Gastrocnemius medialis (tissue), 4 donors: ENCODE data around the gene PPA1. TPM values are rescaled to one million over a fixed set of nuclear protein-coding genes. Genes with fewer than 3 reads are reported as not detected.

Experiments
- ATAC-seq, 2 donors: fragments of 150-250 bp; one replicate each; pipeline ENCODE4 v1.9.1; 2016
- DNase-seq, 2 donors: peaks; one replicate each; pipeline ENCODE4 v3.0.0-alpha.2; 2019
- H3K27ac ChIP-seq, 4 donors: fragments of 200-600 bp; sonication (generic); 1 replicate in 1 of 4; 2 replicates in 3 of 4; pipeline ENCODE4 v1.5.1; 2016 to 2018; ENCODE audit warnings: mild to moderate bottlenecking in 2 of 4, moderate library complexity in 1 of 4
- H3K27me3 ChIP-seq, 3 donors: fragments of 200-600 bp; sonication (generic) in 2 of 3; 1 replicate in 1 of 3; 2 replicates in 2 of 3; pipeline versions ENCODE4 v1.5.1 to v1.6.0; 2016 to 2019; ENCODE audit warnings: mild to moderate bottlenecking in 1 of 3, moderate library complexity in 1 of 3
- H3K36me3 ChIP-seq, 2 donors: fragments of 200-600 bp; sonication (generic) in 1 of 2; one replicate each; pipeline ENCODE4 v1.5.1; 2017 to 2018
- H3K4me1 ChIP-seq, 2 donors: fragments of 200-600 bp; sonication (generic) in 1 of 2; one replicate each; pipeline ENCODE4 v1.5.1; 2016 to 2017; ENCODE audit warnings: mild to moderate bottlenecking in 2 of 2
- H3K4me3 ChIP-seq, 4 donors: fragments of 200-600 bp; sonication (generic) in 3 of 4; 1 replicate in 1 of 4; 2 replicates in 3 of 4; pipeline ENCODE4 v1.5.1; 2016 to 2019; ENCODE audit warnings: mild to moderate bottlenecking in 2 of 4
- H3K9me3 ChIP-seq, 3 donors: fragments of 200-600 bp; sonication (generic) in 2 of 3; 1 replicate in 1 of 3; 2 replicates in 2 of 3; pipeline ENCODE4 v1.5.1; 2016 to 2019
- POLR2A ChIP-seq, 2 donors: fragments of 450-650 bp; IDR thresholded peaks; one replicate each; pipeline ENCODE4 v1.6.1; 2017; ENCODE audit warnings: antibody characterized with exemption in 2 of 2, mild to moderate bottlenecking in 2 of 2, moderate library complexity in 2 of 2
- in situ Hi-C, 4 donors: fragments of 200-750 bp; cut with MboI; loops; one replicate each; pipeline versions ENCODE4 v1.15.0 to v1.8.0; 2017; ENCODE audit warnings: low sequenced_read_pairs in 4 of 4
- intact Hi-C: fragments of 100-400 bp; cut with DNase I; formaldehyde crosslinking; loops from one replicate; pipeline ENCODE4 v1.15.1; 2023; ENCODE audit warnings: low total_unique reads
- total RNA-seq, 4 donors: library from RNA; depleted of rRNA; stranded (reverse); fragments of >200 nt; gene quantifications; one replicate each; pipeline versions ENCODE4 v1.1.0 to v1.2.3, GENCODE V29; 2016
- TF ChIP-seq, protein P1 (sequence below), 5 experiments: fragments of 450-650 bp in 3 of 5; fragments of 200-600 bp in 2 of 5; sonication (generic) in 2 of 5; IDR thresholded peaks in 4 of 5; conservative IDR thresholded peaks in 1 of 5; 1 replicate in 4 of 5; 2 replicates in 1 of 5; pipeline ENCODE4 v1.5.1; 2016 to 2019; ENCODE audit warnings: antibody characterized with exemption in 5 of 5, mild to moderate bottlenecking in 3 of 5, moderate library complexity in 3 of 5

PPA1 gene
- total RNA-seq, 4 donors from 2014 or later: 73.9 to 146 (median 95.3) TPM

DNA sequence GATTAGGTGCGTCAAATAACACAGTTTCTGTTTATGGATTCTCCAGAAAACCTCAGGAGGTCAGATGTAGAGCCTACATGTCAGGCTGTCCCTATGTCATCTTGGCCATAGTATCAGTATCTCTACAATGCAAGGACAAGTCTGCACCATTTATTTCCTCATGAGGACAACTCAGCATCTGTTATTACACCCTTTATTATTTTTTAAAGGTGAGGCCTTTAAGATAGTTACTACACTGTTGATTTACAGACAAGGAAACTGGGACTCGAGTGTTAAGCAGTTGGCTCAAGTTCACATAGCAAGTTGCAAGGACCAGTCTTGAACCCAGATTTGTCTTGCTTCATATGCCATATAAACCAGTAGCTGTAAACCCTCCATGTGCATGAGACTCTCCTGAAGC, 23.2 kb upstream of the PPA1 start:
- TF ChIP-seq, protein P1, sequence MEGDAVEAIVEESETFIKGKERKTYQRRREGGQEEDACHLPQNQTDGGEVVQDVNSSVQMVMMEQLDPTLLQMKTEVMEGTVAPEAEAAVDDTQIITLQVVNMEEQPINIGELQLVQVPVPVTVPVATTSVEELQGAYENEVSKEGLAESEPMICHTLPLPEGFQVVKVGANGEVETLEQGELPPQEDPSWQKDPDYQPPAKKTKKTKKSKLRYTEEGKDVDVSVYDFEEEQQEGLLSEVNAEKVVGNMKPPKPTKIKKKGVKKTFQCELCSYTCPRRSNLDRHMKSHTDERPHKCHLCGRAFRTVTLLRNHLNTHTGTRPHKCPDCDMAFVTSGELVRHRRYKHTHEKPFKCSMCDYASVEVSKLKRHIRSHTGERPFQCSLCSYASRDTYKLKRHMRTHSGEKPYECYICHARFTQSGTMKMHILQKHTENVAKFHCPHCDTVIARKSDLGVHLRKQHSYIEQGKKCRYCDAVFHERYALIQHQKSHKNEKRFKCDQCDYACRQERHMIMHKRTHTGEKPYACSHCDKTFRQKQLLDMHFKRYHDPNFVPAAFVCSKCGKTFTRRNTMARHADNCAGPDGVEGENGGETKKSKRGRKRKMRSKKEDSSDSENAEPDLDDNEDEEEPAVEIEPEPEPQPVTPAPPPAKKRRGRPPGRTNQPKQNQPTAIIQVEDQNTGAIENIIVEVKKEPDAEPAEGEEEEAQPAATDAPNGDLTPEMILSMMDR (IDR thresholded peaks at IDR 0.05 in 4 of 5, conservative IDR thresholded peaks at IDR 0.05 in 1 of 5): no peak
- no peak for TF ChIP-seq POLR2A (IDR thresholded peaks at IDR 0.05)
- in situ Hi-C loops: no loop called here

DNA sequence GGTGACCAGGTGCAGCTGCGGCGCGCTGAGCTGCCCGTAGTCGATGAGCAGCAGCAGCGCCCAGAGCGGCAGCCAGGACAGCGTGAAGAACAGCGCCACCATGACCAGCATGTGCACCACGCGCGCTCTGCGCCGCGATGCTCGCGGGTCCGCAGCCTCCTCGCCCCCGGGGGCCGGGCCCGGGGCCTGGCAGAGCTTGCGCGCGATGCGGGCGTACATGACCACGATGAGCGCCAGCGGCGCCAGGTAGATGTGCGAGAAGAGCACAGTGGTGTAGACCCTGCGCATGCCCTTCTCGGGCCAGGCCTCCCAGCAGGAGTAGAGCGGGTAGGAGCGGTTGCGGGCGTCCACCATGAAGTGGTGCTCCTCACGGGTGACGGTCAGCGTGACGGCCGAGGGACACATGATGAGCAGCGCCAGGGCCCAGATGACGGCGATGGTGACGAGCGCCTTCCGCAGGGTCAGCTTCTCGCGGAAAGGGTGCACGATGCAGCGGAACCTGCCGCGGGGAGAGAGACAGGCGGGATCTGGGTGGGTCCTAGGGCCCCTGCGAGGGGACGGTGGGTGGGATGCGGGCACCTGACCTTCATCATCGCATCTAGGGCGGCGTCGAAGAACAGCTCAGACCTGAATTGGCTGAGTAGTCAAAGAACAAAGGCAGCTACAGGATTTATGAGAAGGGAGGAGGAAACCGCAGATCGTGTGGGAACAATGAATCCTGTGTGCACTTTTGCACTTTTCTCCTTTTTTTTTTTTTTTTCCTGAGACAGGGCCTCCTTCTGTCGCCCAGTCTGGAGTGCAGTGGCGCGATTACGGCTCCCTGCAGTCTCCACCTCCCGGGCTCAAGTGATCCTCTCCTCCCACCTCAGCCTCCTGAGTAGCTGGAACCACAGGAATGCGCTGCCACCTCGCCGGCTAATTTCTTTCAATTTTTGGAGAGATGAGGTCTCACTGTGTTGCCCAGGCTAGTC, 22.4 kb upstream of the PPA1 start:
- Histone ChIP-seq H3K4me1 (no peaks in the 10 kb centered on the region), H3K27ac (no peak overlapping the region), H3K9me3 (no peaks in the 10 kb centered on the region), H3K27me3 (peaks cover 14 to 28% (median 24%) of the 10 kb centered on the region in 3 donors), H3K36me3 (no peaks in the 10 kb centered on the region), H3K4me3 (peak overlapping the region in 1 of 4 donors; percentile 37)
- in situ Hi-C loops: no loop called here
- DNase-seq: no peak
- intact Hi-C loops: no loop called here
- no peak for ATAC-seq
- TF ChIP-seq, protein P1 (IDR thresholded peaks at IDR 0.05 in 4 of 5, conservative IDR thresholded peaks at IDR 0.05 in 1 of 5): no peak
- TF ChIP-seq POLR2A (IDR thresholded peaks at IDR 0.05): no peak

More for the DNA sequence above, 23.2 kb upstream of the PPA1 start:
- intact Hi-C loops: no loop called here
- DNase-seq: no peak
- Histone ChIP-seq H3K9me3 (no peaks in the 10 kb centered on the region), H3K27ac (no peak overlapping the region), H3K27me3 (peaks cover 14 to 28% (median 24%) of the 10 kb centered on the region in 3 donors), H3K4me1 (no peaks in the 10 kb centered on the region), H3K4me3 (no peak overlapping the region), H3K36me3 (no peaks in the 10 kb centered on the region)
- ATAC-seq: no peak

DNA sequence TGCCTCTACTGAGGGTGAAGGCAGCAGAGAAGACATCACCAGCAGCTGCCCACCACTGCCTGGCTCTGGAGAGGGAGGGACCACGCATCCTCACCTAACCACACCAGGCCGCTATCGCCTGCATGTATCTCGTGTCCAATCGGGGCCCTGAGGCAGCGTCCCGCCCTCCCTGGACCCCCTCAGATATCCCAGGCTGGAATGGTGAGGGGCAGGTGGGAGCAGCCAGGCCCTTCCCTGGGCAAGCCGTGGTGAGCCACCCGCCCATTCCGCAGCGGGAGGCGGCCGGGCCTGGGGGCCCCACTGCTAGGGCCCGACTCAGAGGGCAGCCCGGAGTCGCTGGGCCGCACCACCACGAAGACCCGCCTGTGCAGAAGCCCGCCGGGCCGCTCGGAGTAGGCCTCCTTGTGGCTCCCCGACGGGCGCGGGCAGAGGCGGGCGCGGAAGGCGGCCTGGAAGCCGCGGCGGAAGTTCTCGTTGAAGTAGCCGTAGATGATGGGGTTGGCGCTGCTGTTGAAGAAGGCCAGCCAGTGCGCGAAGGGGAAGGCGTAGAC, 21.6 kb upstream of the PPA1 start:
- in situ Hi-C loops (no loop called here), intact Hi-C loops (no loop called here)
- ATAC-seq (no peak), DNase-seq (no peak)
- H3K36me3 ChIP-seq: no peaks in the 10 kb centered on the region
- no peak overlapping the region for H3K27ac ChIP-seq
- peaks cover 14 to 28% (median 24%) of the 10 kb centered on the region in 3 donors for H3K27me3 ChIP-seq
- H3K4me1 ChIP-seq: no peaks in the 10 kb centered on the region
- no peak for TF ChIP-seq POLR2A (IDR thresholded peaks at IDR 0.05)
- TF ChIP-seq, protein P1 (IDR thresholded peaks at IDR 0.05 in 4 of 5, conservative IDR thresholded peaks at IDR 0.05 in 1 of 5): no peak
- no peak overlapping the region for H3K4me3 ChIP-seq
- H3K9me3 ChIP-seq: no peaks in the 10 kb centered on the region

DNA sequence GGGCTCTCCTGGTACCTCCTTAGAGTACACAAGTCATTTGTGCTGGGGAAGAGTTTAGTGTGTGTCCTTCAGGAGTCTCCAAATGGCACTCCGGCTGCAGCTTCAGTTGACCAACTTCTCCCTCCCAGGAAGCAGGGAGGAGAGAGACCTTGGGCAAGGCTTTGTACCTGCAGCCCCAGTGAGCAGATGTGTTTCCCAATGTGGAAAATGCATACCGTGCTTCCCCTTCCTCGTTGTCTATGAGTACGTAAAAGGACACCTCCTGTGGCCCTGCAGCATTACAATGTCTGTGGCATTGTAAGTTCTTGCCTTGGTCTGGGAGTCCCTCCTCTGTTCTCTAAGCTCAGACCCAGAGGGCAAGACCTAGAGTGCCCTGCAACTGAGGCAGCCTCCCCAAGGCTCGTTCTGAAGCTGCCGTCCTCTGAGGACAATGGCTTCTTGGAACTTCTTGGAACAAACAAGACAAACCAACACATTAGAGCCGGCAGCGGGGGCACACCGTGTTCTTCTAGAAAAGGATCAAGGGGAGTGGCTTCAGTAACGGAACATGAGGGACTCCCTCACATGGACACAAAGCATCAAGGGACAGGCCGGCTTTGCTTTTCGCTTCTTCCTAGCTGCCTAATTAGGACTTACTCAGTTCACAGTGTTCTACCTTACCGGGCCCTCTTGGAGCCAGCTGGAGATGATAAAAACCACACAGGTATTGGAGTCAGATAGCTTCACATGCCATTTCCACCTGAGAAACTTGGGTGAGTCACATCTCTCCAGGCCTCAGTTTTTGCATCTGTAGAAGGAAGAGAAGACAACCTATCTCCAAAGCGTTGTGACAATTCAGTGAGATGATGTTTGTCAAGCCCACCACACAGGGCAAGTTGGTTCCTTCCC, 20.9 kb upstream of the PPA1 start:
- ATAC-seq: no peak
- peaks cover 14 to 28% (median 24%) of the 10 kb centered on the region in 3 donors for H3K27me3 ChIP-seq

More for the DNA sequence above, 20.9 kb upstream of the PPA1 start:
- Histone ChIP-seq H3K4me3 (no peak overlapping the region), H3K27ac (no peak overlapping the region), H3K9me3 (no peaks in the 10 kb centered on the region), H3K36me3 (no peaks in the 10 kb centered on the region), H3K4me1 (no peaks in the 10 kb centered on the region)
- intact Hi-C loops: no loop called here
- TF ChIP-seq, protein P1 (IDR thresholded peaks at IDR 0.05 in 4 of 5, conservative IDR thresholded peaks at IDR 0.05 in 1 of 5): no peak
- TF ChIP-seq POLR2A (IDR thresholded peaks at IDR 0.05): no peak
- in situ Hi-C loops: no loop called here
- no peak for DNase-seq
